HG03280 (cell line): ENCODE measurements around the gene ME2.
"Not testable (repeated sequence)": the region's sequence is repeated elsewhere in the genome, so short reads cannot be mapped to it uniquely, and the experiment has no call there.

ENCODE experiments used
- ATAC-seq: cut with Tn5 transposase; IDR thresholded peaks from one replicate; pipeline ENCODE4 v1.9.1; 2021; ENCODE audit warnings: mild to moderate bottlenecking, moderate library complexity; ENCODE audit not compliant: unreplicated experiment

The ME2 gene

GRCh38 chr18:50969448-50969847 is 90.5 kb downstream of the ME2 start:
- ATAC-seq: no peak

GRCh38 chr18:50970006-50970405 is 91.1 kb downstream of the ME2 start:
- no peak for ATAC-seq

- ATAC-seq: not testable (repeated sequence)
Observed at GRCh38 chr18:50972404-50972803, 93.5 kb downstream of the ME2 start.

- no peak for ATAC-seq
Observed at GRCh38 chr18:50973367-50974126, 94.6 kb downstream of the ME2 start.

- no peak for ATAC-seq
Observed at GRCh38 chr18:50977037-50977760, 98.3 kb downstream of the ME2 start.

GRCh38 chr18:50981381-50981780 is 102.5 kb downstream of the ME2 start:
- no peak for ATAC-seq

- ATAC-seq: no peak
Observed at GRCh38 chr18:50982086-50982801, 103.3 kb downstream of the ME2 start.

- ATAC-seq: no peak
Observed at GRCh38 chr18:50982802-50983179, 103.9 kb downstream of the ME2 start.

GRCh38 chr18:50986360-50987087 is 107.6 kb downstream of the ME2 start:
- ATAC-seq: no peak

GRCh38 chr18:50987261-50987660 is 108.3 kb downstream of the ME2 start:
- no peak for ATAC-seq

- ATAC-seq: no peak
Observed at GRCh38 chr18:50989711-50990110, 110.8 kb downstream of the ME2 start.

- no peak for ATAC-seq
Observed at GRCh38 chr18:50992351-50992762, 113.4 kb downstream of the ME2 start.

GRCh38 chr18:50994031-50994430 is 115.1 kb downstream of the ME2 start:
- no peak for ATAC-seq

GRCh38 chr18:51003174-51003573 is 124.3 kb downstream of the ME2 start:
- ATAC-seq: not testable (repeated sequence)
